ENCODE results near the gene CHRFAM7A.
"Not testable (repeated sequence)": the region's sequence is repeated elsewhere in the genome, so short reads cannot be mapped to it uniquely, and the experiment has no call there.

DNA sequence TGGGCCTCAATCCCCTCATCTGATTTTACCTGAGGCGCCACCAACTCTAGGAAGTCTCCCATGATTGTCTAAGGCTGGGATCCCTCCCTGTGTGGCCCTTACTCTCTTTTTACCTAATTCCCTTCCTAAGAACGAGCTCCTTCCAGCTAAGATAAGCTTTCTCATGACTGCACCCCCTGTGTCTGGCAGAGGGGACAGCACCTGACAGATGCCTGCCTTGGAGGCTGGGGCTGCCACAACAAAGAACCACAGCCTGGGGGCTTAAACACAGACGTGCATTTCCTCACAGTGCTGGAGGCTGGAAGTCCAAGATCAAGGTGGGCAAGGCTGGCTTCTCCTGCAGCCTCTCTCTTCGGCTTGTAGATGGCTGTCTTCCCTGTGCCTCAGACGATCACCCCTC is 43.5 kb downstream of the CHRFAM7A start:
- TF ChIP-seq, protein P1, sequence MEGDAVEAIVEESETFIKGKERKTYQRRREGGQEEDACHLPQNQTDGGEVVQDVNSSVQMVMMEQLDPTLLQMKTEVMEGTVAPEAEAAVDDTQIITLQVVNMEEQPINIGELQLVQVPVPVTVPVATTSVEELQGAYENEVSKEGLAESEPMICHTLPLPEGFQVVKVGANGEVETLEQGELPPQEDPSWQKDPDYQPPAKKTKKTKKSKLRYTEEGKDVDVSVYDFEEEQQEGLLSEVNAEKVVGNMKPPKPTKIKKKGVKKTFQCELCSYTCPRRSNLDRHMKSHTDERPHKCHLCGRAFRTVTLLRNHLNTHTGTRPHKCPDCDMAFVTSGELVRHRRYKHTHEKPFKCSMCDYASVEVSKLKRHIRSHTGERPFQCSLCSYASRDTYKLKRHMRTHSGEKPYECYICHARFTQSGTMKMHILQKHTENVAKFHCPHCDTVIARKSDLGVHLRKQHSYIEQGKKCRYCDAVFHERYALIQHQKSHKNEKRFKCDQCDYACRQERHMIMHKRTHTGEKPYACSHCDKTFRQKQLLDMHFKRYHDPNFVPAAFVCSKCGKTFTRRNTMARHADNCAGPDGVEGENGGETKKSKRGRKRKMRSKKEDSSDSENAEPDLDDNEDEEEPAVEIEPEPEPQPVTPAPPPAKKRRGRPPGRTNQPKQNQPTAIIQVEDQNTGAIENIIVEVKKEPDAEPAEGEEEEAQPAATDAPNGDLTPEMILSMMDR (IDR thresholded peaks at IDR 0.05): not testable (repeated sequence)
- not testable (repeated sequence) for TF ChIP-seq POLR2A (IDR thresholded peaks at IDR 0.05)

Measured in right lobe of liver (tissue), 4 donors.